Measurements from ENCODE around the gene MRM1.

- TF ChIP-seq, protein P1, sequence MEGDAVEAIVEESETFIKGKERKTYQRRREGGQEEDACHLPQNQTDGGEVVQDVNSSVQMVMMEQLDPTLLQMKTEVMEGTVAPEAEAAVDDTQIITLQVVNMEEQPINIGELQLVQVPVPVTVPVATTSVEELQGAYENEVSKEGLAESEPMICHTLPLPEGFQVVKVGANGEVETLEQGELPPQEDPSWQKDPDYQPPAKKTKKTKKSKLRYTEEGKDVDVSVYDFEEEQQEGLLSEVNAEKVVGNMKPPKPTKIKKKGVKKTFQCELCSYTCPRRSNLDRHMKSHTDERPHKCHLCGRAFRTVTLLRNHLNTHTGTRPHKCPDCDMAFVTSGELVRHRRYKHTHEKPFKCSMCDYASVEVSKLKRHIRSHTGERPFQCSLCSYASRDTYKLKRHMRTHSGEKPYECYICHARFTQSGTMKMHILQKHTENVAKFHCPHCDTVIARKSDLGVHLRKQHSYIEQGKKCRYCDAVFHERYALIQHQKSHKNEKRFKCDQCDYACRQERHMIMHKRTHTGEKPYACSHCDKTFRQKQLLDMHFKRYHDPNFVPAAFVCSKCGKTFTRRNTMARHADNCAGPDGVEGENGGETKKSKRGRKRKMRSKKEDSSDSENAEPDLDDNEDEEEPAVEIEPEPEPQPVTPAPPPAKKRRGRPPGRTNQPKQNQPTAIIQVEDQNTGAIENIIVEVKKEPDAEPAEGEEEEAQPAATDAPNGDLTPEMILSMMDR (IDR thresholded peaks at IDR 0.05; ENCODE audit: insufficient read depth, low read depth, low read length) = peak; percentile 67
- no peak for TF ChIP-seq EZH2 (IDR thresholded peaks at IDR 0.05; ENCODE audit: insufficient read depth, low read length)
Measured at GRCh38 chr17:36602924-36603384, 1.6 kb downstream of the MRM1 start.

All from astrocyte (in vitro differentiated cells and primary cell).